Stimulated activated naive CD4-positive, alpha-beta T cell treated with Interleukin-2 at 50 U/mL for 16 hours (primary cell): Measurements from ENCODE around the gene C18orf32.
"Not testable (repeated sequence)": the region's sequence is repeated elsewhere in the genome, so short reads cannot be mapped to it uniquely, and the experiment has no call there.

Source experiments
- DNase-seq: peaks from one replicate; lab custom pipeline; 2025; lab: John Stamatoyannopoulos, UW

Gene C18orf32

GRCh38 chr18:49500201-49500921 lies 13.3 kb upstream of the C18orf32 start:
- DNase-seq: no peak

GRCh38 chr18:49499046-49499637 lies 12.1 kb upstream of the C18orf32 start:
- DNase-seq: no peak

DNA sequence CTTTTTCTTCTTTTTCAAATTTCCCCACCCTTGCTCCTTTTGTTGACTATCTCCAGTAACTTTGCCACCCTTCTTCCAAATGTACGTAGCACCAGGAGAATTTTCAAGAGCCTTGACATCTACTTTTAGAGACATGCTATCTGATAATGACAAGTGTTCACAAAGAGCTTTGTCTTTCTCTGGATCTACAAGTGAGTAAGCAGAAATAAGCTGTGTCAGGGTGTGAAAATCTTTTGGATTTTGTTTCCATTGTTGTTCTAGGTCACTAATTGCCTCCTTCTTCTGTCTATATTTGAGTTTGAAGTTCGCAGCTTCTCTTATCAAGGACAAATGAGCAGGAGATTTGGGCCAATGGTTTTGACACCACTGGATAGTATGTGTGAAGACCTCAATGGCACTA lies 8.4 kb upstream of the C18orf32 start:
- no peak for DNase-seq

GRCh38 chr18:49495076-49495475 lies 8.0 kb upstream of the C18orf32 start:
- no peak for DNase-seq

DNA sequence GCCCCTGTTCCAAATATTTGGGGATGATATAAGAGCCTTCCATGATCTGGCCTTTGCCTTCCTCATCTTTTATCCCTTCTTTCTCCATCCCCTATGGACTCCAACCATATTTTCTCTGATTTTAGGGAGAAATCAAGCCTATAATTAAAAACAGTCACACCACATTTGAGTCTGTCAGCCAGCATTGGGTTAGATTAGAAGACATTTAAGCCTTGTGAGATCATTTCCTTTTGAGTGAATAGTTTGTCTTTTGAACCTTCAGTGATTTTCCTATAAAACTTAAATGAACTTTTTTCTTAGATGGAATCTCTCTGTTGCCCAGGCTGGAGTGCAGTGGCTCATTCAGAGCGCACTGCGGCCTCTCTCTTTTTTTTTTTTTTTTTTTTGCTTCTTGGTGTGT lies 7.6 kb upstream of the C18orf32 start:
- no peak for DNase-seq

GRCh38 chr18:49492694-49493033 lies 5.6 kb upstream of the C18orf32 start:
- no peak for DNase-seq

GRCh38 chr18:49491857-49492693 lies 5.0 kb upstream of the C18orf32 start, which contains the start of gene RPL17:
Gene RPL17 (minus strand): TSS chr18:49492465.
- peak; percentile 79 for DNase-seq

DNA sequence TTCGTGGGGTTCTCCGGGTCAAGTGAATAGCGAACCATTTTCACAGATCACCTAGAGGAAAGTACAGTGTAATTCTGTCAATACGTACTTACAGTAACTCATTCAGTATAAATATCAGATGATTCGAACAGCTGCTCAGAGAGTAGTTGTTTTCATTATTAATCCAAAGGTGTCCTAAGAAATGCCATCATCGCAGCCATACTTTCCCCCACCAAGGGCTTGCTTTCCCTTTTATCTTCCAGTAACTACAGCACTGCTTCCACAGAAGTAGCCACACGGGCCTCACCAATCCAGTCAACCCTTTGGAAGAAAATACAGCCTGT lies 4.5 kb upstream of the C18orf32 start:
- DNase-seq: no peak

GRCh38 chr18:49490246-49490762 lies 3.3 kb upstream of the C18orf32 start:
- DNase-seq: no peak

DNA sequence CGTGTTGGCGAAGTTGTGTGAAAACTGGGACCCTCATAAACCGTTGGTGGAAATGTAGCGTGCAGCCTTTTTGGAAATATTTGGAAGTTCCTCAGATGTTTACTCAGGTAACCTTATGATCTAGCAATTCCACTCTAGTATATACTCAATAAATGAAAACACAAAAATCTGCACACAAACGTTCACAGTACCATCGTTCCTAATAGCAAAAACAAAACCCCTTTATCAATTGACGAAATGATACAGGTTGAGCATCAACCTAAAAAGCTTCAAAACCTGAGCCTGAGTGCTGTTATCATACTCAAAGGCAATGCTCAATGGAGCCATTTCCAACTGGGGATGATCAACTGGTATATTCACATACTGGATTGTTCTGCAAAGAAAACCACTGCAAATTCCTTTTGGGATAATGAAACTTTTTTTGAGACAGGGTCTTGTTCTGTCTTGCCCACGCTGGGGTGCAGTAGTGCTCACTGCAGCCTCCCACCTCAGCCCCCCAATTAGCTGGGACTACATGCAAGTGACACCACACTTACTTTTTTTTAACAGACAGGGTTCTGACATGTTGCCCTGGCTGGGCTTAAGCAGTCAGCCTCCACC lies 777 bp upstream of the C18orf32 start:
- no peak for DNase-seq

DNA sequence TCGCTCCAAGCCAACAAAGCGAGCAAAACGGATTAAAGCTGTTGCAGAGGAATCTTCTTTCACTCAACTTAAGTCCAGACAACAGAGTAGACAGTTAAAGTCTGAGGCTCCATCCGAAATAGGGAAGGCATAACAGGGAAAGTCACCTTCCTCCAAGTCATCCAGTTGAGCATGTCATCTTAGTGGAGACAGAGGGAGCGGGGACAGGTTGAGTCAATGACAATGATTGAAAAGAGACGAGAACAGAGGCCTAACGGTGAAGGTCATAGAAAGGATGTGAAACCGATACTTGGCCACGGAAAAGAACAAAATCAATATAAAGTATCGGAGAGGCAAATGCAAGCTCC lies 455 bp downstream of the C18orf32 start:
- DNase-seq: no peak

DNA sequence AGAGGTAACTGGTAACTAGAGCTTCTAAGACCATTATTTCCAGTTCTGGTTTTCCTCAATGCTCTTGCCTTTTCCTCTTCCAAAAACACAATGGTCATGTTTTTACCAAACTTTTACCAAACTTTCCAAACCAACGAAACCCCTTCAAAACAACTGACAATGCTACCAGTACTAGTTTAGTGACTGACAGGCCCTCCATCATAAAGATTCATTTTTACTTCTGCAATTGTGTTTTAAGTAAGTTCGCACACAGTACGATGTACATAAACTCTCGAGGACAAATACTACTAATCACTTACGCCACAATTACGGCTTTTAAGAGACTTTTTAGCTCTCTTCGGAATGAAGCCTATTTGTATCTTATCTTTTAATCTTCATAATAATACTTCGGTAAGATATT lies 900 bp downstream of the C18orf32 start:
- DNase-seq: no peak

GRCh38 chr18:49483198-49483597 lies 3.8 kb downstream of the C18orf32 start:
- no peak for DNase-seq

DNA sequence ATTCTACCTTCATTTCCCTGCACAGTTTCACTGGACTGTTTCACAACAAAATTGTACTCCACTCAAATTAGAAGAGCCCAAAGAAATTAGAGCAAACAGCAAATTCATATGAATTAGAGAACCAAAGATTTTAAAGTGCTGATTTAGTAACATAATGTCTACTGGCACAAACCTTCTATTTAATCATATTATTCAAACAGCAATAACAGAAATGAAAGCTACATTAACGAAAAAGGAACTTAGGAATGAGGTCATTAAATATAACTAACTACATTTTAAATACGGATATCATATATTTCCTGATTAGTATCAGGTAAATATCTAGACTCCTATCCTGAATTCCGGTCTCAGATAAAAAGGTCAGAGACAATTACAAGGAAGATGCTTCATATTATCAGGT lies 5.1 kb downstream of the C18orf32 start:
- DNase-seq: no peak

- no peak for DNase-seq
Measured at GRCh38 chr18:49481317-49481716, 5.7 kb downstream of the C18orf32 start.

GRCh38 chr18:49479381-49480137 lies 7.5 kb downstream of the C18orf32 start:
- DNase-seq: no peak

GRCh38 chr18:49476664-49477411 lies 10.2 kb downstream of the C18orf32 start:
- no peak for DNase-seq

DNA sequence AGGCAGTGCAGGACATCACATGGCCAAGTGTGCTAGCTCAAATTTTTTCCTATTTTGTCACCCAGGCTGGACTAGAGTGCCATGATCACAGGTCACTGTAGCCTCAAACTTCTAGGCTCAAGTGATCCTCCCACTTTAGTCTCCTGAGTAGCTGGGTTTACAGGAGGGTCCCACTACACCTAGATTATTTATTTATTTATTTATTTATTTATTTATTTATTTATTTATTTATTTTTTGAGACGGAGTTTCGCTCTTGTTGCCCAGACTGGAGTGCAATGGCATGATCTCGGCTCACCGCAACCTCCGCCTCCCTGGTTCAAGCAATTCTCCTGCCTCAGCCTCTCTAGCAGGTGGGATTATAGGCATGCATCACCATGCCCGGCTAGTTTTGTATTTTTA lies 12.1 kb downstream of the C18orf32 start:
- not testable (repeated sequence) for DNase-seq

- DNase-seq: no peak
Measured at GRCh38 chr18:49473721-49474120, 13.3 kb downstream of the C18orf32 start.

DNA sequence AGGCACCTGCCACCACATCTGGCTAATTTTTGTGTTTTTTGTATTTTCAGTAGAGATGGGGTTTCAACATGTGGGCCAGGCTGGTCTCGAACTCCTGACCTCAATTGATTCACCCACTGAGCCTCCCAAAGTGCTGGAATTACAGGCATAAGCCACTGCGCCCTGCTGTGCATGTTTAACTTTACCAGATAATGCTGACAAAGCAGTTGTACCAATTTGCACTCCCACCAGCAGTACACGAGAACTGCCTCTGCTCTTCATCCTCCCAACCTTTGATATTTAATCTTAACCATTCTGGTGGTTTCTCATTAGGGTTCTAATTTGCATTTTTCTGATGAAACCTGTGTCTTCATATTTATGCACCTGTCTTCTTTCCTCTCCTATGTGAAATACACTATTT lies 14.6 kb downstream of the C18orf32 start:
- DNase-seq: no peak

- DNase-seq: no peak
Measured at GRCh38 chr18:49471532-49471931, 15.5 kb downstream of the C18orf32 start.
